ENCODE measurements around the gene DEFB127. TPM values are rescaled to one million over a fixed set of nuclear protein-coding genes. Genes with fewer than 3 reads are reported as not detected.

DEFB127 gene
- total RNA-seq, 2 donors from 2014 or later = not detected

DNA sequence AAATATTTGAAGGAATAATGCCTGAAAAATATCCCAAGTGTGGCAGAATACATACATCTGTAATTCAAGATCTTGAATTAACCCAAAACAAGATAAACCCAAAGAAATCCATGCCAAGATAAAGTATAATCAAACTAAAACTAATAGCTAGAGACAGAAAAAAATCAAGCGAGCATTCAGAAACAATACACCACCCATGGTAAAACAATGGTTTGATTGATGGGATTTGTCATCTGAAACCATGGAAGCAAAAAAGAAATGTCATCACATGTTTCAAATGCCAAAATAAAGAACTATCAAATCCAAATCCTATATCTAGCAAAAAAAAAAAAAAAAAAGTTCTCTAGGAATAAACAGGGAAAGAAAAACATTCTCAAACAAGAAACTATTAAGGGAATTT lies 5.1 kb upstream of the DEFB127 start:
- Mint-ChIP-seq H3K27me3 (ENCODE audit: insufficient read depth) (no peaks in the 10 kb centered on the region), H3K9me3 (no peaks in the 10 kb centered on the region), H3K36me3 (ENCODE audit: low read depth) (no peaks in the 10 kb centered on the region), H3K4me1 (no peaks in the 10 kb centered on the region), H3K27ac (no peak overlapping the region), H3K4me3 (no peak overlapping the region)
- Histone ChIP-seq H3K4me3 (ENCODE audit: low read length) (no peak overlapping the region), H3K27me3 (ENCODE audit: control insufficient read depth, insufficient read depth, low read length, poor library complexity, severe bottlenecking) (no peaks in the 10 kb centered on the region), H3K9ac (ENCODE audit: extremely low read depth, low read length, poor library complexity, severe bottlenecking) (no peak overlapping the region), H3K27ac (ENCODE audit: low read depth, low read length) (no peak overlapping the region), H3K36me3 (ENCODE audit: control insufficient read depth, insufficient read depth, low read length) (no peaks in the 10 kb centered on the region), H3K9me3 (ENCODE audit: control insufficient read depth, low read length) (no peaks in the 10 kb centered on the region), H3K4me1 (ENCODE audit: control insufficient read depth, insufficient read depth, low read length) (no peaks in the 10 kb centered on the region)
- TF ChIP-seq CTCF (conservative IDR thresholded peaks at IDR 0.05) = no peak
- no peak for DNase-seq
- WGBS, 2 experiments (ENCODE audit: insufficient coverage in 1 of 2, insufficient read length in 1 of 2) = no CpG with 5 or more reads among the region's 1 CpG

GRCh38 chr20:164618-165017 lies 7.4 kb downstream of the DEFB127 start:
- no peak overlapping the region for H3K27ac ChIP-seq (ENCODE audit: low read depth, low read length)
- peaks cover 3% of the 10 kb centered on the region for H3K9me3 Mint-ChIP-seq
- H3K4me3 ChIP-seq (ENCODE audit: low read length) = no peak overlapping the region
- WGBS, 2 experiments (ENCODE audit: insufficient coverage in 1 of 2, insufficient read length in 1 of 2) = 60 to 80% methylated on average over 1 to 3 of the region's 3 CpGs
- H3K4me1 ChIP-seq (ENCODE audit: control insufficient read depth, insufficient read depth, low read length) = no peaks in the 10 kb centered on the region
- TF ChIP-seq CTCF (conservative IDR thresholded peaks at IDR 0.05) = no peak
- H3K27me3 ChIP-seq (ENCODE audit: control insufficient read depth, insufficient read depth, low read length, poor library complexity, severe bottlenecking) = no peaks in the 10 kb centered on the region
- no peaks in the 10 kb centered on the region for H3K4me1 Mint-ChIP-seq
- DNase-seq = no peak
- H3K36me3 Mint-ChIP-seq (ENCODE audit: low read depth) = no peaks in the 10 kb centered on the region
- no peak overlapping the region for H3K27ac Mint-ChIP-seq
- no peak overlapping the region for H3K4me3 Mint-ChIP-seq
- H3K9me3 ChIP-seq (ENCODE audit: control insufficient read depth, low read length) = no peaks in the 10 kb centered on the region
- H3K36me3 ChIP-seq (ENCODE audit: control insufficient read depth, insufficient read depth, low read length) = no peaks in the 10 kb centered on the region
- no peak overlapping the region for H3K9ac ChIP-seq (ENCODE audit: extremely low read depth, low read length, poor library complexity, severe bottlenecking)
- H3K27me3 Mint-ChIP-seq (ENCODE audit: insufficient read depth) = peaks cover 3% of the 10 kb centered on the region

DNA sequence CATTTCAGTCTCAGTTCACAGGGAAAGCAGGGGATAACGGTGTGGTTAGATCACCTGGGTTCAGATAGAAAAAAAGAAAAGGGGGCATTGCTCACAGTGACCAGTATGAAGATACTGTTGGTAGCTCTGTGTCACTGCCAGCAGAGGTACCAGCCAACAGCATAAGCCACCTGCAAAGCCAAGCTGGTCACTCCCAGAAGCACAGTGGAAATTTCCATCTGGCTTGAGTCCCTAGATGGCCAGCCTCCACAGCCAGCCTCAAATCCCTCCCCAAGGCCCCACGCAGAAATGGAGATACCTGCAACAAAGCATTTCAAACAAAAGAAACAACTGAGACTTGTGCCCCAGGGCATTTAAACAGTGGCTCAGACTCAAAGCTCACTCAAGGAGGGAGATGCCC lies 11.6 kb downstream of the DEFB127 start:
- H3K9me3 Mint-ChIP-seq = no peaks in the 10 kb centered on the region
- no peak overlapping the region for H3K4me3 ChIP-seq (ENCODE audit: low read length)
- H3K36me3 Mint-ChIP-seq (ENCODE audit: low read depth) = no peaks in the 10 kb centered on the region
- H3K4me3 Mint-ChIP-seq = no peak overlapping the region
- no peaks in the 10 kb centered on the region for H3K9me3 ChIP-seq (ENCODE audit: control insufficient read depth, low read length)
- no peaks in the 10 kb centered on the region for H3K27me3 Mint-ChIP-seq (ENCODE audit: insufficient read depth)
- DNase-seq = no peak
- H3K9ac ChIP-seq (ENCODE audit: extremely low read depth, low read length, poor library complexity, severe bottlenecking) = no peak overlapping the region
- no peaks in the 10 kb centered on the region for H3K27me3 ChIP-seq (ENCODE audit: control insufficient read depth, insufficient read depth, low read length, poor library complexity, severe bottlenecking)
- no peaks in the 10 kb centered on the region for H3K4me1 ChIP-seq (ENCODE audit: control insufficient read depth, insufficient read depth, low read length)
- TF ChIP-seq CTCF (conservative IDR thresholded peaks at IDR 0.05) = no peak
- H3K27ac Mint-ChIP-seq = no peak overlapping the region
- H3K36me3 ChIP-seq (ENCODE audit: control insufficient read depth, insufficient read depth, low read length) = no peaks in the 10 kb centered on the region
- H3K4me1 Mint-ChIP-seq = peaks cover 3% of the 10 kb centered on the region
- H3K27ac ChIP-seq (ENCODE audit: low read depth, low read length) = no peak overlapping the region
- 73 to 80% methylated on average over 1 to 2 of the region's 2 CpGs for WGBS, 2 experiments (ENCODE audit: insufficient coverage in 1 of 2, insufficient read length in 1 of 2)
